ENCODE measurements around the gene GLIS1.

GLIS1 gene

DNA sequence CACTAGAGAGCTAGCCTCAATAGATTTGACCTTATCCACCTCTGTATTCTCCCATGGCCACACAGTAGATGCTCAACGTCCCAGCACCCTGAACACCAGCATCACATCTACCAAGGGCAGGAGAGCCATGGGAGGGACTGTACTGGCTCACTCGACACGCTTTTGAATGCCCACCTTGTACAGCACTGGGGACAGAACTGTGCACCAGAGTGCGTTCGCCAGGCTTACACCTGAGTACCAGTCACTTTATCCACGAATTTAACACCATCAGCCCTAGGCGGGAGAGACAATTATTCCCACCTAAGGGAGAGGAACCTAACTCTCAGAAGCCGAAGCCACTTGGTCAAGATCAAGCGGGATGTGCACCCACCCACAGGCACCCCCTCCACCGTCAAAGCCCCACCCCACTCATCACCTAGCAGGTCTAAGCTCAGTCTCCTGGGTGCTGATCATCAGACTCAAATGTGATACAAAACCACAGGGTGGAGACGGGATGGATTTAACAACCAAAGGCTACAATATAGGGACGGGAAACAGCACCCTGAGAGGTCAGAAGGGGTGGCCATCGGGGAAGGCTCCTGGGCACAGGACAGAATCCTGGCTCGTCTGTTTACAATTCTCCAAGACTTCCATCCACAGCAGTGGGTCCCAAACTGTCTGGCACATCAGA lies 110.5 kb downstream of the GLIS1 start:
- DNase-seq: no peak

DNA sequence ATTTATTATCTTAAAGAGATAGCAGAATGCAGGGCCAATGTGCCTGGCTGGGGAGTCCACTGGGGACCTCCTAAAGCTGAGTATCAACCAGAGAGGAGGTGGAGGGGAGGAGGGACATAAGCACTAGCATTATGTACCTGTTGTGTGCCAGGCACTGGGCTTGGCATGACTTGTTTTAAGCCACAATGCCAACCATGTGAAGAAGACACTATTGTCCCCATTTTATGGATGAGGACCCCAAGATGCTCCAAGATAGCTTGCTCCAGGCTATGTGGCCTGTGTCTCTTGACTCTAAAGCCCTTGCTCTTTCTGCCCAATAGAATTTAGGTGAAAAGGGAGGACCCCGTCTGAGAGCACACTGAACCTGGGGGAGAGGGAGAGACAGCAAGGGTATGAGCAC lies 111.3 kb downstream of the GLIS1 start:
- no peak for DNase-seq

DNA sequence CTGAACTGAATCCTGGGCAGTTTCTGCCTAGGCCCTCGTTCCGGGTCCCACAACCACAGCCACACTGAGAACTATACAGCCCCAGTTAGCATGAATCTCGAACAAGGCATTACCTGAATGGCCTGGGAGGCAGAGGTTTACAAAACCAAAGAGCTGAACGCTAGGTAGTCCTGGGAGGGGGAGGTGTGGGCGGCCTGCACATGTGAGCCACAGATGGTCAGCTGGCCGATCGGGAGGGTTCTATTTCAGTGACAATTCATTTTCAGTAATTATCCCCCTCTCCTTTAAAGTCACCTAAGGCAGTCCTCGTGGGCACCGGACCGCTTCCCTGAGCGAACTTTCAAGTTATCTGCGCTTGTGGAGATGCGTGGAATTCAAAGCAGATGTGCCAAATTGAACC lies 111.9 kb downstream of the GLIS1 start:
- no peak for DNase-seq

DNA sequence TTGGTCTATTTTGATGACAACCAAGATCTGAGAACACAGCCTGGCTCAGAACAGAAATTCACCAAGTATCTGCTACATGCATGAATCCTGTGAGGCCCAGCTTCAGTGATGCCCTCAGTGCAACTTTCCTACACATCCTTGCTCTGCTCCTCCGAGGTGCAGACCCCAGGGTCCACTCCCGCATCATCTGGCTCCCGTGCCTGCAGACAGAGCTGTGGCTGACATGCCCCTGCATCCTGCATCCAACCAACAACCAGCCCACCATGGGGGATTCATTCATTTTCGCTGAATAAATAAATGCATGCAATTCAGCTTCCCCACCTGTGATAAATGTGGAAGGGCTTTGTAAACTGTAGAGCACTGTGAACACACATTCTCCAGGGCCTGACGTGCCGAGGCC lies 112.3 kb downstream of the GLIS1 start:
- no peak for DNase-seq

DNA sequence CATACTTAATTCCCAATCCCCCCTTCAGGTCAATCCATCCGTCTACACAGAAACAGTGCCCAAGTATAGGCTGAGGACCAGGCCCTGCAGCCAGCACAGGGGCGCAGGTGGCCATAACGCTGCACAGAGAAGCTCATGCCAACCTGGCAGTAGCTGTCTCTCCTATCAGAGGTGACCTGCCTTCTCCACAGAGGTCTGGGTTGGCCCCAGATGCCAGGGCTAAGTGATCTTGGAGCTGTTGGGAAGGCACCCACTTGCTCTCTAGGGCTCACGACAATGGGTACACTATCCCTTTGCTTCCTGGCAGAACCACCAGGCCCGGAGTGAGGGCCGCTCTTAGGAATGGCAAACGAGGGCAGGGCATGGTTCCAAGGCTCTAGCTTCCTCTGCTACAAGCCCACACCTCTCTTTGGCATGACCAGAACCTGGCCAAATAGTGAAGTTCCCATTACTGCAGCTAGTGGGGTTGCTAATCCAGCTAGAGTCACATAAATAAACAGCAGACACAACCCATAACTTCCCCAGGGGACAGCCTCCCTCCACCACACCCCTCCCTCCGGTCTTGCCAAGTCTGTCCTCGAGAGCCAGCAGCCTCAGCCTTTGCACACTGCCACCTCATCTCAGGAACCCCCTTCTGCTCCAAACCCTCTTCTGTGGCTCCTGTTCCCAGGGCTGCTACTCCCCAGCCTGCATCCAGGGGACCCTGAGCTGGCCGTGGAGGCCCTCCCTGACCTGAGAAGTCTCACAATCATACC lies 113.0 kb downstream of the GLIS1 start:
- DNase-seq: no peak

DNA sequence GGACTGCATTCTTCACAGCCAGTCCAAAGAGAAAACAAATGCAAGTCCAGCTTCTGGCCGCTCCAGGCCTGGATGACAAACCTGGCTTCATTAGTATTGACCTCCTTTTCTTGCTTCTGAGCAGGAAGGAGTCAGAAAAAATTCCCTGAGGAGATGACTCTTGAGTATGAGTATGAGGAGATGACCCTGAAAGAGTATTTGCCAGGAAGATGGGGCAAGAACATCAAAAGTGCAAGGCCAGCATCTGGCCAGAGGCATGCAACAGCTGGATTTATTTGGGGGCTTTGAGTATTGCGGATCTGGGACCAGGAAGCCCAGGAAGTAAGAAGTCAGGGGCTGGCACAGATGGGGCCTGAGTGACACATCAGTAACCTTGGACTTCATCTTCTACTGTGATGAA lies 113.9 kb downstream of the GLIS1 start:
- DNase-seq: no peak

DNA sequence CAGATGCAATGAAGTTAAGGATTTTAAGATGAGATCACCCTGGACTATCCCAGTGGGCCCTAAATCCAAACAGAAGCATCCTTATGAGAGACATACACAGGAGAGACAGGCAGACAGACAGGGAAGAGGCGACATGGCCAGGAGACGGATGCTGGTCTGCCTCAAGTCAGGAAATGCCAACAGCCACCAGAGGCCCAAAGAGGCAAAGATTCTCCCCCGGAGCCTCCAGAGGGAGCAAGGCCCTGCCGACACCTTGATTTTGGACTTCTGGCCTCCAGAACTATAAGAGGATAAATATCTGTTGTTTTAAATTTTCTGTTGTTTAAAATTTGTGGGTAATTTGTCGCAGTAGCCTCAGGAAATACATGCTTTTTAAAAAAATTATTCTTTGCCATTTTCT lies 116.4 kb downstream of the GLIS1 start:
- DNase-seq: no peak

DNA sequence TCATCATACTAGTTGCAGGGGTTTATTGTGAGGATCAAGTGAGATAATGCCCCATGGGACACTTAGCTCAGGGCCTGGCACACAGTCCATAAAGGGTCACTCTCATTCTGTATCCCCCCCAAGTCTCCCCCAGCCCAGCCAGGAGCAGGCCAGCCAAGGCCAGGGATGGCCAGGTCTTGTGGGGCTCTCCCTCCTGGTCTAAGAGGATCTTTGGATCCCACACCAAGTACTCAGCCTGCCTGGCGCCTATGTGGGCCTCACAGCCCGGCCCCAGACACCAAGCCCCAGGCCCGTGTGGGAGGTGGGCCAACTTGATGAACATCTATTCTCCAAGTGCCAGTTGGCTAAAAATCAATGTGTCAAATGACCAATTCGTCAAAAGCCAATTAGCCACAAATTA lies 117.8 kb downstream of the GLIS1 start:
- DNase-seq: no peak

DNA sequence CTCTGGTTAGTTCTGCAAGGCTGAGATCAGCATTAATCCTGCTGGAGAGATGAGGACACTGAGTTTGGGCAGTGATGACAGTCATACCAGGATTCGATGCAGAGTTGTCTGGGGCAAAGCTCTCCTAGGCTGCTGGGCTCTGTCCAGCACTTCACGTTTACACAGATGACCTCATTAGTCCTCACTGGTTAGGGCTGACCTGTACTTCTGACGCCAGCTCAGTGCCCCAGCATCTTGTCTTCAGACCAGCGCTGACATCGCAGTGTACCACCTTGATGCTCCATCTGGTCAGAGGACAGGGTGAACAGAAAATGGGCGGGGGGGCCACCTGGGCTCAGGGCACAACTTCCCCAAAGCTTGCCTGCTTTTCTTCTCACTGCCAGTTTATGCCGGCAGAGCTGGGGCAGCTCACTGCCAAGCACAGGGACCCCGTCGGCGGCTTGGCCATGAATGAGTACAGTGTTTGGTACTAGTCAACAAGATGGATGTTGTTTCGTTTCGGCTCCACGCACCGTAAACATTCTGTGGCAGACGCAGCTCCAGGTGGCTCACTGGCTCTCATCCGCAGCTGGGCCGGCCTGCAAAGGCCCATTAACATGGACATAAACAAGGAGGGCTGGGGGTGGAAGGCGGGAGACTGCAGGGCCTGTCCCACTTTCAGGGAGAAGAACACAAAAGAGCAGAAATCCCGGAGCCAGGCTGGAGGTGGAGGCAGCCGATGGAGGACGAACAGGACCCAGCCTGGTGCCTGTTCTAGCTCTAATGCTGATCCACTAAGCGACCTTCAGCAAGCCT lies 118.7 kb downstream of the GLIS1 start:
- DNase-seq: no peak

DNA sequence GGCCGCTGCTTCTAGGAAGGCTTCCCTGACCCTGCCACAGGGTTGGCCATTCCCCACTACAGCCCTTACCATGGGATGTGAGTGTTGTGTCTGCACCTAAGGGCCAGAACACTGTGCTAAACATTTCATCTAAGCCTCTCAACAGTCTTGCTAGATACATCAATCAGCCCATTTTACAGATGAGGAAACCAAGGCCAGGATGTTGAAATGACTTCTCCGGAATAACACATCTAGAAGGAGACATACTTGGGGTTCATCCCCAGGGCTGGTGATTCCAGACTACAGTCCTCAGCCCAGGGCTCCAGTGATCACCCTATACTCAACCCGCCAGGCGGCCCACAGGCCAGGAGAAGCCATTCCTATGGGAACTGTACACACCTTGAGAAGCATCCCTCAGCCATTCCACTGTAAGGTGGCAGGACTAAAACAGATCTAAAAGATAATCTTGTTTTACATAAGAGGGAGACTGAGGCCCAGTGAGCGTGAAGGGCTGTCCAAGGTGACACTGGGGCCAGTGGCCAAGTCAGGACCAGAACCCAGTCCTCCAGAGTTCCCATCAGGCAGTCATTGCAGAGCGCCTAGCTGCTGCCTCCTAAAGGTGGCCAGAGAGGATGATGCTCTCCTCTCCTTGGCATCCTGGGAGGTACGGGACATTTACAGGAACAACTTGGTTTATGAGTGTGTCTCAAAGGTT lies 119.5 kb downstream of the GLIS1 start:
- DNase-seq: no peak

DNA sequence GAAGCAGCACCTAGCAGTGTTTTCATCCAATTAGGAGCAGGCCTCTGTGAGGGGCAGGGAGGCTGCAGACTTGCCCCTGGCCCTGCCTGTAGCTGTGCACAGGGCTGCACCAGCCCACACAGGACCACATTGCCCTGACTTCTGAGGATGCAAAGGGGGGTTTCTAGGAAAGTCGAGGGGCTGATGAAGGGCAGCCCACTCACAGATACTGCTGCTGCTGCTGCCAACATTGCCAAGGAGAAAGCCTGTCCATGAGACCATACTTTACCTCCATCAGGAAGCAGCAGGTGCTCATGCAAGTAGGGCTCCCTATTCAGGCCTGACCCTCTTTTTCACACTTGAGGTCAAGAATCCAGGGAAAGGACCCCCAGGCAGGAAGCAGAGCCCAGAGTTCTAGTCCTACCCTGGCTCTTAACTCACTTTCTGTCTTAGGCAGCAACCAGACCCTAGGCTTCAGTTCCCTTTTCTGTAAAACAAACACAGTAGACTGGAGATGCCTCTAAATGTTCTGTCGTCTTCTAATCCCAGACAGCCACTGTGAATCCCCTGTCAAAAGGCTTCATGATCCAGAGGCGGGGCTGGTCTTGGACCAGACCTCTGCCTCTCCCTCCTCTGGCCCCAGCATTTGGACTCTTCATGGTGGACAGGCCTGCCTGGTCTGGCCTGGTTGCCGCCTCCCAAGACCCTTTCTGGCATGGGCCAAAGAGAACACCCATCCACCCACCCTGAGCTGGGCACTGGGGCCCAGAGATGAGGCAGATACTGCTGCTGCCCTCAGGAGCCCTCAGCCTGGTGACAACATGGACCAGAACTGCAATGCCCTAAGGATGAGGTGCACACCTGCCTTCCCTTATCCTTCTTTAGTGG lies 120.2 kb downstream of the GLIS1 start:
- DNase-seq: no peak

DNA sequence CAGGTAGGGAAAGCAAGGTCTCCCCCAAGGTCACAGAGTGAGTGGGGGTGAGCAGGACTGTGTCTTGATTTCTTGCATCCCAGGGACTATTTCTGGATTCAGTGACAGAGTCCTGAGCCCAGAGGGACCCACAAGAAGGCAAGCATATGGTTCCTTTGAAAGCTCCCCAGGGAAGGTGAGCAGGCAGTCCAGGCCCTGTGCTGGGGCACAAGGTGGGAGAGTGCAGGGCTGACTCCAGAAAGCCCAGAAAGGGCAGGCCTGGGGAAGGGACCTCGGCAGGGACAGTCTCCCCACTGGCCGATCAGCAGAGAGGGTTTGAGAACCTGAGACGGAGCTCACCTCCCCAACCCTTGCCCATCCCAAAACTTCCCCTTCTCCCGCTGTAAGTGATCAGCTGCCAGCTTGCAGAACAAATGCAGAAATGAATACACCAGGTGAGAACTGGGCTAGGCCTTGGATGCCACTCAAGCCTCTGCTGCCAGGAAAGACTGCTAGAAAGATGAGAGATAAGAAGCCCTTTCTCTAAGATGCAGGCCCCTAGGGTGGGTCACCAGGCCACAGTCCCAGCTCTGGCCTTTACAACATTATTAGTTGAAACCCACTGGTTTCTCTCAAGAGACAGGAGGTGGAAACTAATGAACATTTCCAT lies 121.0 kb downstream of the GLIS1 start:
- no peak for DNase-seq

DNA sequence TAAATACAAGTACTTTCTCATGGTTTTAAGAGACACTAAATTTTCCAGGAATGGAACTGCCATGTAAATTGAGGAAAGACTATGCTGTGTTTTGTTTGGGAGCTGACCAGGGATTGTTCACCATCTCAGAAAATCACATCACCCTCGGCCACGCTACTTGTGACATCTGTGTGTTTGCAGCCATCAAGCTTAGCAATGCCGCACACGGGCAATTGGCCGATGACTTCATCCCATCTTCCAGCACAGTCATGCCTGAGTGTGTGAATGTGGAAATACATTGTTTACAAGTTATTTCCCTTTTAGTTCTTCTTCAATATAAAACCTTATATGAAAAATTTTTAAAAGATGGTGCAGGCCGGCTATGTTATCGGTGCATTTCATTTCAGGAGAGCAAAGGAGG lies 121.6 kb downstream of the GLIS1 start:
- DNase-seq: no peak

DNA sequence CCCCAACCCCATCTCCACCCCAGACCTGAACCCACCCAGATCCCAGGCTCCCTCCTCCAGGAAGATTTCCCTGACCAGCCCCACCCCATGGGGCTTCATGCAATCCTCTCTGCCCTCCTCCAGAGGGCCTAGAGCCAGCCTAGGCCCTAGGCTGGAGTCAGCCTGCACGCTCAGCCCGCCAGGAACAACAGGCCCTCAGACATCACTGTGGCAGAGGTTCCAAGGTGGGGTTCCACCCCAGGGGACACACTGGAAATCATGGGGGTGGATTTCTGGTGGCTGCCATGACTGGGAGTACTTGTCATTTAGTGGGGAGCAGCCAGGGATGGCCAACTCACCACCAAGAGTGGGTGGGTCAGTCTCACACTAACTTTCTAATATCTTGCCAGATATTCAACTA lies 122.0 kb downstream of the GLIS1 start:
- no peak for DNase-seq

DNA sequence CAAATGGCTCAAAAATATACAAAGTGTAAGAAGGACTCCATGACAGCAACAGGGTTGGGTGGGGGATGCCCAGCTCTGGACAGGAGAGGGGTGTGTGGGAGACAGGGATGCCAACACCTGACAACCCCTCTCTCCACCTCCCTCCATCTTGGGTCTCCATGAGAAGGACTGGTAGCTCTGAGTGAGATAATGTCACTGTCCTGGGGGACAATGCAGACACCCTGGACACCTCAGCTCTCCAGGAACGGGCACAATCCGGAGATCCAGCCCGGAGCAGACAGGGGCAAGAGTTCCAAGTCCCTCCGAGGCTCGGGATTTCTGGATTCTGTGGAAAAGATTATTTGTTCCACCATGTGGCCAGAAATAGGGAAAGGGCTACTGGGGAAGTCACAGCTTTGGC lies 122.5 kb downstream of the GLIS1 start:
- no peak for DNase-seq

DNA sequence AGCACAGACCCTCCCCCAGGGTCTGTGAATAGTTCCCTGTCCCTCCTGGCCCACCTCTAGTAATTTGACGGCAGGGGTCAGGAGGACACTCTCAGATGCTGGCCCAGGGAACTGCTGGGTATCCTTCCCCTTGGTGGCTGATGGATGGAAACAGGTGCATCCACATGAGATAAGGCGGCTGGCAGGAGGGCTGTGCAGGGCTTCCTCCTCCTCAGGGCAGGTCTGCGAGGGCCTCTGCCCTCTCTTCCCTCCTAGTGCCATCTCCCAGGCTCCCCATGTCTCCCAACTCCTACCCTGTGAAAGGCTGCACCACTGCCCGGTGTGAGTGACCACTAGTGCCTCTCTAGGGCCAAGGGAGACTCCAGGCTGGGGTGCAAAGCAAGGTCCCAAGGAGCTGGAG lies 123.9 kb downstream of the GLIS1 start:
- DNase-seq: no peak

DNA sequence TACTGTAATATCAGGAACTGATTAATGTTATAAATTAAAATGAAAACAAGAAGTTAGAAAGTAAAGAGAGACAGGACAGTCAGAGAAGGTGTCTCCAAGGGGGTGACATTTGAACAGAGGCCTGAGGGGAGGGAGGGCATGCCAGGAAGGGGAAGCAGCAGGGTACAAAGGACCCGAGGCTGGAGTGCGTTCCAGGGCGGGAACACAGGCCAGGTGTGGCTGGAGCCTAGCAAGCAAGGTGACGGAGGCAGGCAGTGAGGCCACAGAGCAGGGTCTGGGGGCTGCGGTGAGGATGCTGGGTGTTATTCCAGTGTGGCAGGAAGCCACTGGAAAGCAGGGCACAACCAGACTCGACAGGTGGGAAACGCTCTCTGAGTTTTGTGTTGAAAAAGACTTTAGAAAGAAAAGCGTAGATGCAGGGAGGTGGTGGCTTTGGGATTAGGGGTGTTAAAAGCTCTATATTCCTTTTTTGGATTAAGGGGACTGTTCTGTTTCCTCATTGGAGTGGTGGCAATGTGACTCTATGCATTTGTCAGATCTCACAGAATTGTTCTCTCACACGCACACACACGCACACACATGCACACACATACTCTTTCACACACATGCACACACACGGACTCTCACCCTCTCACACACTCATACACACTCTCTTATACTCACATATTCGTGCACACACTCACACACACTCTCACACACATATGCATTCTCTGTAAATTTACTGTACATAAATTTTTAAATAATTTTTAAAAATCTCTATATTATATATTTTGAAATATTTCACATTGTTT lies 124.5 kb downstream of the GLIS1 start:
- no peak for DNase-seq

DNA sequence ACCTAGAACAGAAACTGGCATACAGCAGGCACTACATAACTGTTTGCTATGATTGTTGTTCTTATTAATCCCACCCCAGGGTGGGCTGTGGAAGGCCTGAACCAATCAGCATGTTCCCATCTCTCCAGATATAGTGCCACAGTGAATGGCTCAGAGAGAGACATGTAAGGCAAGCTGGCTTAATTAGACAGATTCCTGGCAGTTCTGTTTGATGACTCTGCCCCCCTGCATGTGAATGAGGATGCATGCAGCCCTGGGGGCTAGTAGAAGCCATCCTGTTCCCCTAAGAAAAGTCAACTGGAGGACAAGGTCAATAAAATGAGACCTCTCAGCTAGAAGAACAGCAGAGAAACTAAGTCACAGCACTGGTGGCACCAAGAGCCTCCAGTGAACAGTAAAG lies 130.3 kb downstream of the GLIS1 start:
- no peak for DNase-seq

DNA sequence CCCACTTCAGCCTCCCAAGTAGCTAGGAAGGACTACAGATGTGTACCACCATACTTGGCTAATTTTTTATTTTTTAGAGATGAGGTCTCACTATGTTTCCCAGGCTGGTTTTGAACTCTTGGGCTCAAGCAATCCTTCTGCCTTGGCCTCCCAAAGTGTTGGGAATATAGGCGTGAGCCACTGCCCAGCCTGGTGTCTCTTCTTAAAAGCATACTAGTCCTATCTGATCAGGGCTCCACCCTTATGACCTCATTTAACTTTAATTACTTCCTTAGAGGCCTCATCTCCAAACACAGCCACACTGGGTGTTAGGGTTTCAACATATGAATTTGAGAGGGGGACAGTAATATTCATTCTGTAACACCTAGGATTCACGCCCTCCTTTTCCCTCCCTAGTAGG lies 130.9 kb downstream of the GLIS1 start:
- DNase-seq: no peak

DNA sequence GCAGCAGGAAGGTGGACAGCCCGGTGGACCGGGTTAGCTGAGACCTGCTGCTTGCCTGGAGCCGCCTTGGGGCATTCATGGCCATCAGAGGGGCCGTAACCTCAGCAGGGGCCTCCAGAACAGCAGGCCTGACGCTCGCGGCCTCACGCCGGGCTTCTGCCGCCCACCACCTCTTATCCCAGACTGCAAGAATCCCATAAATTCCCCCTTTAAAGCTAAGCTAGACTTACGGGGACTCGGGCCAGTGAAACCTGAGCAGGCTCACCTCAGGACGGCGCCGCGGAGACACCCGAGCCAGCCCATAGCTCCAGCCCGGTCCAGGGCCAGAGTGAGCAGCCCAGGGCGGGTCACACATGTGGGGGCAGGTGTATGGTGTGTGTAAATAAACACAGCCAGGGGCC lies 132.3 kb downstream of the GLIS1 start:
- DNase-seq: no peak

DNA sequence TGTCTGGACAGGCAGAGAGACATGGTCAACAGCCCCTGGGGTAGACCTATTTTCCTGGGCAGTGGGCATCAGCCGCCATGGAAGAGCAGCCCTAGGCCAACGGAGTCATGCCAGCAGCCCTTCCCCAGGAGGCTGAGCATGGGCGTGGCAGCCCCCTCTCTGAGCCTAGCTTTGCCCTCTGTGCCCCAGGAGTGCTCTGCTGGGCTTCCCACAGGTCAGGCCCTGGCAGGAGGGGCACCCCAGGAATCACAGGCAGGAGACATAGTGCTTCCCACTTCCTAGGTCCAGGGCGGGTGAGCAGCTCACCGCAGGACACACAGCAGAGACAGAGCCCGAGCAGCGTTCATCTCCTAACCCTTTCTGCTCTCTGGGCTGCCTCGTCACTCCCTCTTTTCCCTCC lies 132.8 kb downstream of the GLIS1 start:
- DNase-seq: no peak

Data from NCI-H510A (cell line).